Osteocyte (in vitro differentiated cells): ENCODE measurements around the gene CD164. TPM values are rescaled to one million over a fixed set of nuclear protein-coding genes. Genes with fewer than 3 reads are reported as not detected.
"Not testable (repeated sequence)": the region's sequence is repeated elsewhere in the genome, so short reads cannot be mapped to it uniquely, and the experiment has no call there.

Experiments used
- DNase-seq: peaks from one replicate; pipeline ENCODE4 v3.0.0; 2021; ENCODE audit warnings: mixed read lengths; ENCODE audit not compliant: unreplicated experiment; ENCODE audit errors: extremely low spot score
- H3K27ac Mint-ChIP-seq: one replicate; pipeline ENCODE4 v1.8.0; 2021; ENCODE audit warnings: mild to moderate bottlenecking, mixed read lengths; ENCODE audit not compliant: unreplicated experiment
- H3K27me3 Mint-ChIP-seq: one replicate; pipeline ENCODE4 v1.8.0; 2021; ENCODE audit warnings: mixed read lengths; ENCODE audit not compliant: unreplicated experiment
- H3K36me3 Mint-ChIP-seq: one replicate; pipeline ENCODE4 v1.8.0; 2021; ENCODE audit warnings: mixed read lengths; ENCODE audit not compliant: unreplicated experiment
- H3K4me1 Mint-ChIP-seq: one replicate; pipeline ENCODE4 v1.8.0; 2021; ENCODE audit warnings: mixed read lengths; ENCODE audit not compliant: unreplicated experiment
- H3K4me3 Mint-ChIP-seq: one replicate; pipeline ENCODE4 v1.8.0; 2021; ENCODE audit warnings: mild to moderate bottlenecking, moderate library complexity, mixed read lengths; ENCODE audit not compliant: unreplicated experiment
- H3K9me3 Mint-ChIP-seq: one replicate; pipeline ENCODE4 v1.8.0; 2021; ENCODE audit warnings: mixed read lengths; ENCODE audit not compliant: unreplicated experiment
- CTCF ChIP-seq: fragments of 200-600 bp; sonication (generic); IDR thresholded peaks from 2 replicates; pipeline ENCODE4 v1.5.0; 2021; ENCODE audit warnings: antibody characterized with exemption, mild to moderate bottlenecking, moderate library complexity
- total RNA-seq: library from RNA; stranded (reverse); gene quantifications from 2 replicates; pipeline ENCODE4 v1.2.1, GENCODE V29; 2021

CD164 gene
- total RNA-seq, 1 donor from 2014 or later = 297 TPM

GRCh38 chr6:109370336-109370735 lies 11.9 kb downstream of the CD164 start:
- peaks cover 60% of the 10 kb centered on the region for H3K36me3 Mint-ChIP-seq
- no peak overlapping the region for H3K4me3 Mint-ChIP-seq
- DNase-seq = no peak
- no peaks in the 10 kb centered on the region for H3K4me1 Mint-ChIP-seq
- H3K27me3 Mint-ChIP-seq = no peaks in the 10 kb centered on the region
- no peak for TF ChIP-seq CTCF
- H3K9me3 Mint-ChIP-seq = no peaks in the 10 kb centered on the region
- no peak overlapping the region for H3K27ac Mint-ChIP-seq

- H3K27me3 Mint-ChIP-seq = no peaks in the 10 kb centered on the region
- no peak overlapping the region for H3K4me3 Mint-ChIP-seq
- peaks cover 59% of the 10 kb centered on the region for H3K36me3 Mint-ChIP-seq
- H3K27ac Mint-ChIP-seq = no peak overlapping the region
- no peaks in the 10 kb centered on the region for H3K9me3 Mint-ChIP-seq
- no peak for TF ChIP-seq CTCF
- no peaks in the 10 kb centered on the region for H3K4me1 Mint-ChIP-seq
- DNase-seq = no peak
These were observed 12.5 kb downstream of the CD164 start for GRCh38 chr6:109369728-109370127.

- not testable (repeated sequence) for H3K4me3 Mint-ChIP-seq, H3K27ac Mint-ChIP-seq, H3K9me3 Mint-ChIP-seq, H3K4me1 Mint-ChIP-seq, DNase-seq, H3K27me3 Mint-ChIP-seq
- peaks cover 55% of the 10 kb centered on the region for H3K36me3 Mint-ChIP-seq
These were observed 17.7 kb downstream of the CD164 start for GRCh38 chr6:109364382-109365078.

- DNase-seq = no peak
- H3K9me3 Mint-ChIP-seq = no peaks in the 10 kb centered on the region
- no peak overlapping the region for H3K4me3 Mint-ChIP-seq
- H3K36me3 Mint-ChIP-seq = peaks cover 57% of the 10 kb centered on the region
- no peak overlapping the region for H3K27ac Mint-ChIP-seq
- H3K4me1 Mint-ChIP-seq = no peaks in the 10 kb centered on the region
- no peaks in the 10 kb centered on the region for H3K27me3 Mint-ChIP-seq
- no peak for TF ChIP-seq CTCF
These were observed 18.5 kb downstream of the CD164 start for GRCh38 chr6:109363753-109364152.

- H3K4me1 Mint-ChIP-seq = no peaks in the 10 kb centered on the region
- no peak overlapping the region for H3K4me3 Mint-ChIP-seq
- H3K27ac Mint-ChIP-seq = no peak overlapping the region
- no peaks in the 10 kb centered on the region for H3K9me3 Mint-ChIP-seq
- no peak for TF ChIP-seq CTCF
- peaks cover 61% of the 10 kb centered on the region for H3K36me3 Mint-ChIP-seq
- no peaks in the 10 kb centered on the region for H3K27me3 Mint-ChIP-seq
- no peak for DNase-seq
These were observed 20.0 kb downstream of the CD164 start for GRCh38 chr6:109362102-109362884.
